ENCODE data around the gene MYO18B.

MYO18B gene

GRCh38 chr22:25833676-25834075 is 91.7 kb downstream of the MYO18B start:
- no peak overlapping the region for H3K9ac ChIP-seq (ENCODE audit: low read length)
- H3K27ac ChIP-seq (ENCODE audit: low read length), result no peak overlapping the region
- no peaks in the 10 kb centered on the region for H3K27me3 ChIP-seq (ENCODE audit: control insufficient read depth, insufficient read depth, low read length)
- H3K4me1 ChIP-seq (ENCODE audit: control insufficient read depth, low read depth, low read length), result no peaks in the 10 kb centered on the region
- H3K36me3 ChIP-seq (ENCODE audit: control insufficient read depth, low read depth, low read length), result no peaks in the 10 kb centered on the region
- no peak overlapping the region for H3K4me3 ChIP-seq (ENCODE audit: low read length)
- no peaks in the 10 kb centered on the region for H3K9me3 ChIP-seq (ENCODE audit: control insufficient read depth, low read depth, low read length)

GRCh38 chr22:25834490-25834889 is 92.5 kb downstream of the MYO18B start:
- H3K27me3 ChIP-seq (ENCODE audit: control insufficient read depth, insufficient read depth, low read length), result no peaks in the 10 kb centered on the region
- no peaks in the 10 kb centered on the region for H3K9me3 ChIP-seq (ENCODE audit: control insufficient read depth, low read depth, low read length)
- H3K4me1 ChIP-seq (ENCODE audit: control insufficient read depth, low read depth, low read length), result no peaks in the 10 kb centered on the region
- H3K9ac ChIP-seq (ENCODE audit: low read length), result no peak overlapping the region
- H3K4me3 ChIP-seq (ENCODE audit: low read length), result no peak overlapping the region
- H3K36me3 ChIP-seq (ENCODE audit: control insufficient read depth, low read depth, low read length), result no peaks in the 10 kb centered on the region
- no peak overlapping the region for H3K27ac ChIP-seq (ENCODE audit: low read length)

- Histone ChIP-seq H3K9ac (ENCODE audit: low read length) (no peak overlapping the region), H3K27me3 (ENCODE audit: control insufficient read depth, insufficient read depth, low read length) (no peaks in the 10 kb centered on the region), H3K27ac (ENCODE audit: low read length) (no peak overlapping the region), H3K9me3 (ENCODE audit: control insufficient read depth, low read depth, low read length) (no peaks in the 10 kb centered on the region), H3K36me3 (ENCODE audit: control insufficient read depth, low read depth, low read length) (no peaks in the 10 kb centered on the region), H3K4me1 (ENCODE audit: control insufficient read depth, low read depth, low read length) (no peaks in the 10 kb centered on the region), H3K4me3 (ENCODE audit: low read length) (no peak overlapping the region)
Observed at GRCh38 chr22:25835348-25835747, 93.4 kb downstream of the MYO18B start.

- Histone ChIP-seq H3K9ac (ENCODE audit: low read length) (no peak overlapping the region), H3K36me3 (ENCODE audit: control insufficient read depth, low read depth, low read length) (no peaks in the 10 kb centered on the region), H3K27ac (ENCODE audit: low read length) (no peak overlapping the region), H3K9me3 (ENCODE audit: control insufficient read depth, low read depth, low read length) (no peaks in the 10 kb centered on the region), H3K27me3 (ENCODE audit: control insufficient read depth, insufficient read depth, low read length) (no peaks in the 10 kb centered on the region), H3K4me3 (ENCODE audit: low read length) (no peak overlapping the region), H3K4me1 (ENCODE audit: control insufficient read depth, low read depth, low read length) (no peaks in the 10 kb centered on the region)
Observed at GRCh38 chr22:25837288-25837900, 95.4 kb downstream of the MYO18B start.

GRCh38 chr22:25838960-25839741 is 97.2 kb downstream of the MYO18B start:
- Histone ChIP-seq H3K9me3 (ENCODE audit: control insufficient read depth, low read depth, low read length) (no peaks in the 10 kb centered on the region), H3K27me3 (ENCODE audit: control insufficient read depth, insufficient read depth, low read length) (no peaks in the 10 kb centered on the region), H3K27ac (ENCODE audit: low read length) (no peak overlapping the region), H3K4me1 (ENCODE audit: control insufficient read depth, low read depth, low read length) (no peaks in the 10 kb centered on the region), H3K4me3 (ENCODE audit: low read length) (no peak overlapping the region), H3K36me3 (ENCODE audit: control insufficient read depth, low read depth, low read length) (no peaks in the 10 kb centered on the region), H3K9ac (ENCODE audit: low read length) (no peak overlapping the region)

- no peaks in the 10 kb centered on the region for H3K36me3 ChIP-seq (ENCODE audit: control insufficient read depth, low read depth, low read length)
- H3K4me1 ChIP-seq (ENCODE audit: control insufficient read depth, low read depth, low read length), result no peaks in the 10 kb centered on the region
- H3K27me3 ChIP-seq (ENCODE audit: control insufficient read depth, insufficient read depth, low read length), result no peaks in the 10 kb centered on the region
- H3K4me3 ChIP-seq (ENCODE audit: low read length), result no peak overlapping the region
- no peak overlapping the region for H3K27ac ChIP-seq (ENCODE audit: low read length)
- no peaks in the 10 kb centered on the region for H3K9me3 ChIP-seq (ENCODE audit: control insufficient read depth, low read depth, low read length)
- H3K9ac ChIP-seq (ENCODE audit: low read length), result no peak overlapping the region
Observed at GRCh38 chr22:25839755-25840154, 97.8 kb downstream of the MYO18B start.

- Histone ChIP-seq H3K36me3 (ENCODE audit: control insufficient read depth, low read depth, low read length) (no peaks in the 10 kb centered on the region), H3K27ac (ENCODE audit: low read length) (no peak overlapping the region), H3K27me3 (ENCODE audit: control insufficient read depth, insufficient read depth, low read length) (no peaks in the 10 kb centered on the region), H3K9ac (ENCODE audit: low read length) (no peak overlapping the region), H3K4me3 (ENCODE audit: low read length) (no peak overlapping the region), H3K4me1 (ENCODE audit: control insufficient read depth, low read depth, low read length) (no peaks in the 10 kb centered on the region), H3K9me3 (ENCODE audit: control insufficient read depth, low read depth, low read length) (no peaks in the 10 kb centered on the region)
Observed at GRCh38 chr22:25840167-25840566, 98.2 kb downstream of the MYO18B start.

- no peak overlapping the region for H3K4me3 ChIP-seq (ENCODE audit: low read length)
- no peaks in the 10 kb centered on the region for H3K27me3 ChIP-seq (ENCODE audit: control insufficient read depth, insufficient read depth, low read length)
- no peaks in the 10 kb centered on the region for H3K4me1 ChIP-seq (ENCODE audit: control insufficient read depth, low read depth, low read length)
- no peak overlapping the region for H3K9ac ChIP-seq (ENCODE audit: low read length)
- H3K27ac ChIP-seq (ENCODE audit: low read length), result no peak overlapping the region
- no peaks in the 10 kb centered on the region for H3K36me3 ChIP-seq (ENCODE audit: control insufficient read depth, low read depth, low read length)
- no peaks in the 10 kb centered on the region for H3K9me3 ChIP-seq (ENCODE audit: control insufficient read depth, low read depth, low read length)
Observed at GRCh38 chr22:25840891-25841290, 98.9 kb downstream of the MYO18B start.

- Histone ChIP-seq H3K9ac (ENCODE audit: low read length) (no peak overlapping the region), H3K27ac (ENCODE audit: low read length) (no peak overlapping the region), H3K36me3 (ENCODE audit: control insufficient read depth, low read depth, low read length) (no peaks in the 10 kb centered on the region), H3K4me1 (ENCODE audit: control insufficient read depth, low read depth, low read length) (no peaks in the 10 kb centered on the region), H3K4me3 (ENCODE audit: low read length) (no peak overlapping the region), H3K9me3 (ENCODE audit: control insufficient read depth, low read depth, low read length) (no peaks in the 10 kb centered on the region), H3K27me3 (ENCODE audit: control insufficient read depth, insufficient read depth, low read length) (no peaks in the 10 kb centered on the region)
Observed at GRCh38 chr22:25841775-25842174, 99.8 kb downstream of the MYO18B start.

GRCh38 chr22:25843660-25844405 is 101.8 kb downstream of the MYO18B start:
- H3K9ac ChIP-seq (ENCODE audit: low read length), result no peak overlapping the region
- H3K27me3 ChIP-seq (ENCODE audit: control insufficient read depth, insufficient read depth, low read length), result no peaks in the 10 kb centered on the region
- no peaks in the 10 kb centered on the region for H3K9me3 ChIP-seq (ENCODE audit: control insufficient read depth, low read depth, low read length)
- H3K27ac ChIP-seq (ENCODE audit: low read length), result no peak overlapping the region
- no peaks in the 10 kb centered on the region for H3K4me1 ChIP-seq (ENCODE audit: control insufficient read depth, low read depth, low read length)
- no peak overlapping the region for H3K4me3 ChIP-seq (ENCODE audit: low read length)
- no peaks in the 10 kb centered on the region for H3K36me3 ChIP-seq (ENCODE audit: control insufficient read depth, low read depth, low read length)

GRCh38 chr22:25844601-25845000 is 102.6 kb downstream of the MYO18B start:
- no peaks in the 10 kb centered on the region for H3K27me3 ChIP-seq (ENCODE audit: control insufficient read depth, insufficient read depth, low read length)

More at GRCh38 chr22:25844601-25845000, 102.6 kb downstream of the MYO18B start:
- H3K9me3 ChIP-seq (ENCODE audit: control insufficient read depth, low read depth, low read length), result no peaks in the 10 kb centered on the region
- no peaks in the 10 kb centered on the region for H3K36me3 ChIP-seq (ENCODE audit: control insufficient read depth, low read depth, low read length)
- no peak overlapping the region for H3K4me3 ChIP-seq (ENCODE audit: low read length)
- no peak overlapping the region for H3K9ac ChIP-seq (ENCODE audit: low read length)
- H3K27ac ChIP-seq (ENCODE audit: low read length), result no peak overlapping the region
- H3K4me1 ChIP-seq (ENCODE audit: control insufficient read depth, low read depth, low read length), result no peaks in the 10 kb centered on the region
